HT-29 (cell line): ENCODE data around the gene PPP1R13B. TPM values are rescaled to one million over a fixed set of nuclear protein-coding genes. Genes with fewer than 3 reads are reported as not detected.

Experiments used
- DNase-seq: peaks from one replicate; pipeline ENCODE4 v3.0.0-alpha.2; 2015; ENCODE audit warnings: low spot score
- total RNA-seq: library from RNA; depleted of rRNA; stranded (reverse); fragments of >200 nt; shearing (Covaris generic); gene quantifications from 2 replicates; pipeline ENCODE4 v1.2.3, GENCODE V29; 2014

The PPP1R13B gene
- total RNA-seq, 1 experiment from 2014 or later: 9.1 TPM

DNA sequence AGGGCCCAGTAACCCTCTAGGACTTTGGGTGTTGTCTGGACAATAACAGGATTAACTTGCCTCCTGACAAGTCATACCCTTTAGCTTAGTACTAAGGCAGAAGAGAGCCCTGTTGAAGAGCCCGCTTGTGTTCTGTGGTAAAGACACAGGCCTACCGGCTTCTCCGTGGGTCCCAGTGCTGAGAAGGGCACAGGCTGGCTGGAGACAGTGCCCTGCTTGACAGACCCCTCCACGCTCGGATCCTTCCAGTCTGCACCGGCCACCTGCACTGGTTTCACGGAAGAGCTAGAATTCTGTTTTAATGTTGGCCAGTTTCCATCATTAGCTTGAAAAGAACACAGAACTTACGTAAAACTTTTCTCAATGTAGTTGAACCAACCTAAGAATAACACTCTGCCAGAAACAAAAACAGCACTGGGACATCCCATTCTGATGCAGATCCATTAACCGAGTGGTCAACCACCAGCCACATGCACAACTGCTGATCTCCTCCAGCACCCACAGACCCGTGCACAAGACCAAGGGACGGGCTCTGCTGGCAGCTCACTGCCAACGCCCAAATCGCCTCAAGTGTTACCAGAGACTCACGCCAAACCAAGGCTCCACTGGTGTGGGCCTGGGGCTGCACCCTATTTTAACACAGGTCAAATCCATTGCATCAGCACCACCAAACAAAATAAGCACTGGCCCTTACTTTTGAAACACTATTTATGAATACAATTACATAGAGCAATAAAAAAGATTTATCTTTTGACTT is 104.7 kb downstream of the PPP1R13B start:
- DNase-seq: no peak

DNA sequence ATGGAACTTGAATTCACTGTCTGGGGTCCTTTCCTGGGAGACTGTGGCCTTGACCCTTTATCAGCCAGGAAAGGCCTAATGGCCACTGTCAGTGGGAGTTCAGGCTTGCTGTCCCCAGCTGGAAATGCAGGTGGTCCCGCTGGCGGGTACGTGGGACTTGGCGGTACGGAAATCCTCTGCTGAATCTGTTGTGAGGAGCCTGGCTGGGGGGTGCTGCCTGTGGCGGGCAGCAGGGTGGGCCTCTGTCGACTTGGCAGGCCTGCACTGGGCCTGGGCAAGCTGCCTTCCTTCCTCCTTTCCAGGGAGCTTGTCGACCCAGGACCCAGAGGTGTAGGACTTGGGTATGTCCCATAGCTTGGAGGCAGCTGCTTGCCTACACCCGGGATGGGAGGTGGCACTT is 105.5 kb downstream of the PPP1R13B start:
- DNase-seq: no peak

DNA sequence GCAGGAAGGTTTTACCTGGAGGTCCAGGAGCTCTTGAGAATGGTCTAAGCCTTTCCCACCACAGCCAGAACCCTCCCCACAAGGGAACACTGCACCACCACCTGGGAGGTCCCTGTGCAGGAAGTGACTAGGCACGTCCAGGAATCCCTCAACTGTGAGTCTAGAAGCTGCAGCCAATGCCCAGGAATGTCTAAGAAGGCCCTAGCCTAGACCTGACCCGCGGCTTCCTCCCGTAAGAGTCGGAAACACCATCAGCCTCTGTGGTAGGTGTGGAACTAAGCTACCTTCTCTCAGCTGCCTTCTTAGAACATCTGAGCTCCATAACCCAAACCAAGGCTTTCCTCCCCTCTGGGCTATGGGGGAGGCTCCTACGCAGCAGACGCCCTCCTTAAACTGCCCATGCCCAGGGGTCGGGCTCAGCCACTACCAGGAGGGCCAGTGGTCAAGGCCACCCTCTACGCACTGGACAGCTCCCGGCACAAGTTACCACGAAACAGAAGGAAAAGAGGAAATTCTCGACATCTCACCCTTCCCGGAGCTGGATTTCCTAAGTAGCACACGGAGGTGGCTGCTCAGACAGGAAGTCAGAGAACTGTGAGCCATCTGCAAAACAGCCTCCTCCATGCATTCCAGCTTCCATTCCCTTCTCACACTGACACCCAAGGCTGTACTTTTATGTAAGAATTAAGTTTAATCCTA is 106.2 kb downstream of the PPP1R13B start:
- no peak for DNase-seq

DNA sequence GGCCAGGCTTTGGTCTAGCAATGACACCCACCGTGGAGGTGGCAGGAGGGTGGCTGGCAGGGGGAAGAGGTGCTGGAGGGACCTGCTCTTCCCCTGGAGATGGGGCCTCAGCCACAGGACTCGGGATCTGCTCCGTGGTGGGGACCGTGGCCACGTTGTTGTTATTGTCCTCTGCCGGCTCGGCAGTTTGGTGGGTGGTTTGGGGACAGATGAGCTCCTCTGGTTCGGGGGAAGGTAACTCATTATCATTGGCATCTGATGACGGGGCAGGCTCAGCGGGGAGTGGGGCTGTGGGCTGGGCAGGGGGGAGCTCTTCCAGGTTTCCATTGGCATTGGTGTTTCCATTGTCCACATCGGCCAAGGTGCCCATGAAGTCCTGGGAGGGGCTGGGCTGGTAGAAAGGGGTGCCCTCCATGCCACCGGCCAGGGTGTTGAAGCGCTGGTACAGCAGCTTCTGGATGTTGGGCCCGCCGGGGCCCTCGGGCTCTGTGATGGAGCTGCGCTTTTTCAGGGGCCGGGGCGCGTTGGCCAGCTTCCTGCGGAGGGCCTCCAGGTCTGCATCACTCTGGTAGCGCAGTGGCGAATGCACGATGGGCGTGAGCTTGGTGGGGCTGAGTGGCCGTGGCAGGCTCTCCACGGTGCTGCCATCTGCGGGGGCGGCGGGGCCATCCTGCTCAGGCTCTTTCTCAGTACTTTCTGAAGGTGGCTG is 107.4 kb downstream of the PPP1R13B start:
- no peak for DNase-seq

DNA sequence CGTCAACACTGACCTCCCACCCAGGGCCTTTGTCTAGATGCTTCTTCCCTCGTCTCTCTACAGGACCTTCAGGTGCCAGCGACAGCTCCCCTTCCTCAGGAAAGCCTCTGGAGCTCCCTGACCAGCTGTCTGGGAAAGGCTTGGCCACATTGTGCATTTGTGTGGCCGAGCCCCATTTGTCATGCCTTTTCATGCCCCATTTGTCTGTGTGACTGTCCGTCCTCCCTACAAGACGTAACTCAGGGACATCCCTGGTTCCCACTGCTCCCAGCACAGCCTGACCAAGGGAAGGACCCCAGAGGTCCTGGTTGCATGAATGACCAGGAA is 107.9 kb downstream of the PPP1R13B start:
- DNase-seq: no peak

DNA sequence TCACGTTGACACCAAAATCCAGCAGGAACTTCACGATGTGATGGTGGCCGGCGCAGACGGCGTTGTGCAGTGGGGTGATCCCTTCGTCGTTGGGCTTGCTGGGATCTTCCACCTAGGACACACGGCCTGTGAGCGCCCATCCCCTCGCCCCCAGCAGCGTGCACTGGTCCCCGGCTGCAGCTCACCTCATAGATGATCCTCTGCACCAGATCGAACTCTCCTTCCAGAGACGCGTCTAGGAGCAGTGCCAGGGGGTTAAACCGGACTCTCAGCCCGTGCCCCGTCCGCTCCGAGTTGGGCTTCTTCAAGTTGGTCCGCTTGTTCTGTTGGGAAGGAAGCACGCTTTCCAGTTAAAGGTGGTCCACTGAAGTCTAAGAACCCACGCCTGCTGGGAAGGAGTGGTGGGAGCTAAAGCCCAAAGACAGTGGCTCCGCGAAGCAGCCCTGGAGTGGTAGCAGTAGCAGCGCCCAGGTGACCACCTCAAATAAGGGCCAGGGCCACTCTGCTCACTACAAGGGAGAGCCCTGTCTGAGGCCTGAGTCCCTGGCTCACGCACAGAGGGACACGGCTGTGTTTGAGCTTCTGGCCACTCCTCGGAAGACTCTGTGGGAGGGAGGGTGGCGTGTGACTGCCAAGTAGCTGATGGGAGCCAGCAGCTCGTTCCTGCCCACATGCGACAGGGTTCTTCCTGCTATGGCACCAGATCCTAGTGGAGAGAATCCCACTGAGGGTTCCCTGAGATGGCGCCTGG is 108.5 kb downstream of the PPP1R13B start:
- DNase-seq: no peak

DNA sequence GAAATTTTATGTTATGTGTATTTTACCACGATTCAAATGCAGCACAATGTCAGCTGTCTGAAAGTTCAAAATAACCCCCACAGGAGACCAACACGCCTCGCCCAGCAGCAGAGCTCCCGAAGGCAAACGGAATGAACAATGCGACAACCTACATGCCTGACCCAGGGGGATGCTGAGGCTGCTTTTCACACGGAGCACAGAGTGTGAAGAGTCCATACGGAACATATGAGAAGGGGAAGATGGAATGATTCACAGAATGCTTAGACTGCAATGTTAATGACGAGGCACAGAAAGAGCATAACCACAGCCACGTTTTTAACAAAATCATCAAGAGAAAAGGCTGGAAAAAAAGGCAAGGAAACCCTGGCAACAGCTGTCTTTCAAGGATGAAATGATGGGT is 109.2 kb downstream of the PPP1R13B start:
- no peak for DNase-seq

DNA sequence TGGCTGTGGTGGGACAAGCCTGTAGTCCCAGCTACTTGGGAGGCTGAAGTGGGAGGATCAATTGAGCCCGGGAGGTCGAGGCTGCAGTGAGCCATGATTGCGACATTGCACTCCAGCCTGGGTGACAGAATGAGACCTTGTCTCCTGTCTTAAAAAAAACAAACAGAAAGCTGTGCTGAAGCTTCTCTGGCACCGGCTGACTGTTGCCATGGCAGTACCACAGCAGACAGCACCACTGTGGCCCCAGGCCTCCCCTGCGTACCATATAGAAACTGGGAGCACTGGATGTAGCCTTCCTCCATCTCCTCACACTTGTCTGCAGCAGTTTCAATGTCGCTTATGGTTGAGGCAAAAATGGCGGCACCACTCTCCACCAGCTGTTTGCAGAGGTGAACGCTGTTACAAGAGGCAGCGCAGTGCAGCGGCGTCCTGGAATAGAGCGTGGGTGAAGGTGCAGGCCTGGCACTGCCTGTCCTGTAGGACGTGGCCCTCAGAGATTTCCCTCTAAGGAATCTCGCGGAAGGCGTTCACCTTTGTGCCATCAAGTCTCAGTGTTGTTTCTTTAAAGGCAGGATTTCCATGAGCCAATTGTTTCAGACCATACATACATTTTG is 109.8 kb downstream of the PPP1R13B start:
- DNase-seq: no peak

DNA sequence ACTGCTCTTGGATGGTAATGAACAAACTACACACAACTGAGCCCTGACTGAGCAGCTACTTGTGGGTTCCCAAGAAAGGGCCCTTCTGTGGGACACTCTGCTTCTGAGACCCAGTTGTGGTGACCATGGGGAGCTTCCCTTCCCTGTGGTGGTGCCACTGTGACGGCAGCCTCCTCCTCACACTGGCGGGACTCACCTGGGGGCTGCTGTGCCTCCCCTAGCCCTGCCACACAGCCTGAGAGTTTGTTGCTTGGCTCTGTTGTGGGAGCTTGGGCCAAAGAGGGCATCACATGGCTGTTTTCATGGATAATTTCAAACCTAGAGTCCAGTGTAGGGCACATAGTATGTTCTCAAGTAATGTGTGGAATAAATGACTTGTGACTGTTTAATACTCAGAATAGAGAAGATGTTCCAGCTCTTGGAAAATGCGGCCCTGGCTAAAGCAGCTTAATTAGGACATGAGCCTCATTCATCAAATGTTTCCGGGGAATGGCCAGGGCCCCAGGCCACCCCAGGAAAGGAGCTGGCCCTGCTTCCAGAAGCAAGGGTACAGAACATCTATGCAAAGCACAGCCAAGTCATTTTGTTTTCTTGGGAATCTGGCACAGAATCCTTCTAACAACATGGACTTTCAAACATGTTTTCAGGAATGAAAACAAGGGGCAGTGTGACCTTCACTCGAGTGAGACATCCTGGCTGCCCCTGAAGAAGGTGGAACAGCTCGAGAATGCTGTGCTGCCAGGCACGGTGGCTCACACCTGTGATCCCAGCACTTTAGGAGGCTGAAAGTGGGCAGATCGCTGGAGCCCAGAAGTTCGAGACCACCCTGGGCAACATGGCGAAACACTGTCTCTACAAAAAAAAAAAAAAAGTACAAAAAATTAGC is 110.6 kb downstream of the PPP1R13B start:
- DNase-seq: no peak

DNA sequence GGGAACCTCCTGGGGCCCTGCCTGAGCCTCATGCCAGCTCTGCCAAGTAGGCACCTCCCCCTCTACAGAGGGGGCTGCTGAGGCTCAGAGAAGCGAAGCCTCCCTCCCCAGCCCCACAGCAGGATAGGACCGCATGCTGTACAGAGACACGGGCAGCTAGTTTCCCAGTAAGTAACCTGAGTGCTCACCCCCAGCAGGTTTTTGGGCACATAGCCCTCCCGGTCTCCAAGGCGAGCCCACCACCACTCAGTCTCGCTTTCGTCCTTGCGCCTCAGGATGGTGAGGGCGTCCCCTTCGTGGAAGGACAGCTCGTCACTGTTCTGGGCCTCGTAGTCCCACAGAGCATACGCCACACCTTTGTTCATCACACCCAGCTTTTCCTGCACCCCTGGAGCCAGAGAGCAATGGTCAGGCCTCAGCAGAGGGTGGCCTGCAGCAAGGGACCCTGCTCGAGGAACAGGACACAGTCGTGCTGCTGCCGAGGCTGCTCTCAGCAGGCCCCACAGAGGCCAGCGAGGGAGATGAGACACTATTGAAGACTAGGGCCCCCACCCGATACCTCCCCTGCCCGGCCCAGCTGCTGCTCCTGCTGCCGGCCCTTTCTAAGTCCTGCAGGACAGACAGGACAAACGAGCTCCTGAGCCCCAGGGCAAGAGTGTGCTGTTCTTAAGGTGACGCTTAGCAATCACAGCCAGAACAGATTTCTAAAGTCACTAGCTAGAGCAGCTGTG is 111.4 kb downstream of the PPP1R13B start:
- DNase-seq: no peak

DNA sequence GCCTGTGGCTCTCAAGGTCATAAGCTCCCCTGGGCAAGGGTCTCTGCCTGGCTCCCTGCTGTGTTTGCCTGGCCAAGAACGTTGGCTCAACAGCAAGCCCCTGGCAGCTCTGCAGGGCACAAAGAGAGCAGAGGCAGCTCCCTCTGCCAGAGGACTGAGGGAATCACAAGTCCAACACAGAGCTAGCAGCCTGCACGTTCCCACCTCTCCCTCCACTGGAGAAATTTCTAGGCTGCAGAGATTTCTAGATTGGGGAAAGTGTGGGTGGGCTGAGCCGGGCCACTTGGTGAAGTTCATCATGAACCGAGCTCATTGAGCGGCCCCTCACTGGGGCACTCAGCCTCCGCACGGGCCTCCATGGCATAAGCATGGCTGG is 111.9 kb downstream of the PPP1R13B start:
- DNase-seq: no peak

DNA sequence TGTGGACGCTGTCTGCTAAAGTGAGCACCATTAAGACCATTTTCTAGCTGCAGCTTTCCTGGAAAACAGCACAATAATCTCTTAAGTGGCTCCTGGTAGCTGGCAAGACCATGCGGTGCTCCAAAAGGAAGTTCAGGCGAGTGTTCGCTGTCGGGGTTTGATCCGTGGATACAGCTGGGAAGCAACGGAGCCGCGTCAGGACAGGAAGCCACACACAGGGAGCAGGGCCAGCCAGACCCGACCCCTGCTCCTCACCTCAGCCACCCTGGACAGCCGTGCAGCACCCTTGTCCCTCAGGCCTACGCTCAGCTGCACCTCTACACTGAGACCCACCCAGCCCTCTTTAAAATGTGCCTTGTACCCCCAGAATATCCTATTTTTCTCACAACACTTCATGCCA is 112.4 kb downstream of the PPP1R13B start:
- DNase-seq: no peak

DNA sequence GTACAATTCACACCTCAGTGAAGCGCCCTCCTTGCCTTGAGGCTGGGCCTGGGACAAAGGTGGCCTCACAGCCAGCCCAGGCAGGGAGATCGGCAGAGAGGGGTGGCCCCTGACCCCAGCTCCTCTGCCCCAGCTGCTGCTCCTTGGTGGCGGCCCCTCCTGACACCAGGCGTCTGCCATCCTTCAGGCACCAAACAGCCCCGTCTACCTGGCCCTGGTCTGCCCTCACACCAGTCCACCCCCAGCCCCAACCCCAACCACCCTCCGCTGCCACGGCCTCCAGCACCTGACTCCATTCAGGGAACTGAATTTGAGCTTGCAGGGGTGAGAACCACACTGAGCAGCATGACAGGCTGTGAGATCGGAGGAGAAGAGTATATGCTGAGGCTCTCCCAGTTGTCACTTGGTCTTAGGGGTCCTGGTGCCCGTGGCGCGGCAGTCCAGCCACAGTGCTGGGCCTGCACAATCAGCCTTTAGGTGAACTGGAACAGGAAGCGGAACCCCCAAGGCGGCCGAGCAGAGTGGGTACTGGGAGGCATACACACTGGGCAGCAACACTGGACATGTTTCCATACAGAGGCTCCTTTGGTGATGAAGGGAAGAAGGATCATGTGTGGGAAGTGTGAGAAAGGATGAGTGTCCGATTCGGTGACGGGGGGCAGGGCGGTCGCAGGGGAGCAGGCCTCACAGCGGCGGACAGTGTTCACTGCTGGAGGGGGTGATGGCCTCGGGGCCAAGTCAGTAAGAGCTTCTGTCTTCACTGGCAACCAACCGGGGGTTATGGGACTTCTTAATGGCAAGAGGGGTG is 113.1 kb downstream of the PPP1R13B start:
- no peak for DNase-seq

DNA sequence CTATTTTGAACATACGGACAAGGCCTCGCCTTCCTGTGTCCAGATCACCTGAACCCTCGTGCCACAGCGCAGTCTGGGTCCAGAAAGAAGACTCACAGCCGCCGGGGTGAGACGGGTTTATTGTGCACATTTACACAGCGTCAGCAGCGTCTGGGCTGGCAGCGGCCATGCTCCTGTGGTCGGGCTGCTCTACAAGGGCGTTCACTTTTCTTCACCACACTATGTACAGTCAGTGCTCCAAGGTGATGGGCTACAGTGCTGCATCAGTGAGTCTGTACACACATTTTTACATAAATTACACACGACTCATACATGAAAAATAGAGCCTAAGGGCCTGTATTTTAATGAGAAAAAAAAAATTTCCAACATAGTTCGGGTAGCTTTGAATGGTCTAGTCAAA is 113.7 kb downstream of the PPP1R13B start:
- no peak for DNase-seq

DNA sequence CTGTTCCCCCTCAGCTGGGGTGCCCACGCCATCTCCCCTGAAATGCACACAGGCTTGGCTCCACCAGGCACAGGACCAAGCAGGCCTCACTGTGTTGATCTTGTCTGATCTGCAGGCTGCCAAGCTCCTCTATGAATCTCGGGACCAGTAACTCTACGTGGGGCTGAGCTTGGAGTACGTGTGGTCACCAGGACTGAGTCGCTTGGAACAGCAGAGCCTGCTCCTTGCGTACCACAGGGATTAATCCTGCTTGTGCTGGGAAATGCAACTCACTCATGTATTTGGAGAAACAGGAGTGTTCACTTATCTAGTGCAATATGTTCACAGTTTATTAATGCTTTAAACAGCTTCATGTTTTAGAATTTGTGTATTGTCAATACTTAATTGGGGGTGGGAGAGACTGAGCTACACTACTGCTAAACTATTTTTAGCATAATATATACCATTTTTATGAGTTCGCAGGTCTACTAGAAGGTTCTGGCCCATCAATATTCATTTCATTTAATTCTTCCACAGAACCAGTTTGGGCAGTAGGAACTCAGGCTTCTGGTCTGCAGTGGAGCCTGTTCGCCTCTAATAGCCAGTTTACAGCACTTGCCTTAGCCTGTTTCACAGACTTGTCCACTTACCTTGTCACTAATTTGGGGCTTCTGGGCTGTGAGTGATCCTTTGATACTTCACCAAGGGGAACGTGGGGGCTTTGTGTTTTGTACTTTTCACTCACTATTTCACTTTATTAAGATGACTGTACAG is 114.3 kb downstream of the PPP1R13B start:
- DNase-seq: no peak

DNA sequence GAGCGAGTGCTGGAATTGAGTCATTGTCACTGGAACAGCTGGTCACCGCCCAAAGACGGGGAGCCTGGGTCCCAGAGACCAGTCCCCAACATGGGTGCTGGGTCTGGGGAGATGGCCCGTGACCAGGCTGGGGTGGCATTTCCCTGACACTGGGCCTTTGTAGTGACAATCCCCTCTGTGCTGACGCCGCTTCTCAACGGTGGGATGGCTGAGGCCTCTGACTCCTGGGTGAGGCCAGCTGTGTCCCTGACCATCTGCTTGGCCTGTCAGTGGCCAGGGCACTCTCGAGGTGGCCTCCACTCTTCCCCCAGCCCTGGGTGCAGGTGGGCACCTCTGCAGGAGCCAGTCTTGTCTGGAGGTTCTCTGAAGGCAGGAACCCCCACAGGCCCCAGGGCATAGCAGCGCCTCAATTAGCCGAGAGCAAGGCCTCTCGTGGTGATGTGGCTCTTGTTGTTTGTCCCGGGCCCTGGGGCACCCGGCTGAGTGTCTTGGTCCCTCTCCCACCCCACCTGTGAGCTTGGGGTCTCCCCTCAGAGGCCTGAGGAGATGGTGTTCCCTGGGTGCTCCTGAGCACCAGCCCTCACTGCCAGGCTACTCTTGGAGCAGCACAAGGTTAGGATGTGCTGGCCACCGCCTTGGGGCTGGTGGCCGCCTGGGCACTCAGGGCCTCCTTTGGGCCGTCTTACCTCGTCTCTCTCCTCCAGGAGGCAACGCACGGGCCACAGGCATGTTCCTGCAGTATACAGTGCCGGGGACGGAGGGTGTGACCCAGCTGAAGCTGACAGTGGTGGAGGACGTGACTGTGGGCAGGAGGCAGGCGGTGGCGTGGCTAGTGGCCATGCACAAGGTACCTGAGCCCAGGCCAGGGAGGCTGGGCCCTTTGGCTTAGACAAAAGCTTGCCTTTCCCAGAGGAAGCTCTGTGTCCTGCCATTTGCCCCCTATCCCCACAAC is 115.2 kb downstream of the PPP1R13B start:
- no peak for DNase-seq

DNA sequence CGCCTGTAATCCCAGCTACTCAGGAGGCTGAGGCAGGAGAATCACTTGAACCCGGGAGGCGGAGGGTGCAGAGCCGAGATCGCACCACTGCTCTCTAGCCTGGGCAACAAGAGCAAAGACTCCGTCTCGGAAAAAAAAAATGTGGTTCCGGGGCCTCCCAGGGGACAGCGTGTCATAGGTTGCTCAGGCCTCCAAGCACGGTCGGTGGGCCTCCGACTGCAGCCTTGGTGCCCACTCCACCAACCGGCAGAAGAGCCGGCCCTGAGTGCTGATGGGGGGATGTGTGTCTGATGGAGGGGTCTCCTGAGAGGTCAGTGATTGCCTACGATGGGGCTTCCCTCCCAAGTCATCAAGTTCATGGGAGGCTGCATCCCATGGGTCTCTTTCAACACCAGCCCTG is 115.9 kb downstream of the PPP1R13B start:
- DNase-seq: no peak
